HG03432 (cell line): ENCODE measurements around the gene NT5C.

Experiments used
- ATAC-seq: cut with Tn5 transposase; IDR thresholded peaks from one replicate; pipeline ENCODE4 v1.9.1; 2021; ENCODE audit warnings: mild to moderate bottlenecking, moderate library complexity; ENCODE audit not compliant: unreplicated experiment

Gene NT5C

GRCh38 chr17:75093548-75094158 lies 37.9 kb downstream of the NT5C start:
- no peak for ATAC-seq

- ATAC-seq: no peak
Observed at GRCh38 chr17:75091855-75092327, 39.7 kb downstream of the NT5C start.

- ATAC-seq: no peak
Observed at GRCh38 chr17:75090871-75091854, 40.4 kb downstream of the NT5C start.

- no peak for ATAC-seq
Observed at GRCh38 chr17:75088465-75089417, 42.8 kb downstream of the NT5C start.

- no peak for ATAC-seq
Observed at GRCh38 chr17:75087558-75088453, 43.7 kb downstream of the NT5C start, which contains the start of gene SLC16A5. Gene SLC16A5, plus strand, starts transcription at chr17:75087954. Its CDS starts 5,683 bp downstream, at chr17:75093637.

GRCh38 chr17:75087182-75087557 lies 44.4 kb downstream of the NT5C start:
- no peak for ATAC-seq

GRCh38 chr17:75086496-75087181 lies 44.9 kb downstream of the NT5C start:
- ATAC-seq: no peak

GRCh38 chr17:75084039-75084660 lies 47.4 kb downstream of the NT5C start:
- ATAC-seq: no peak

GRCh38 chr17:75082683-75083082 lies 48.9 kb downstream of the NT5C start:
- ATAC-seq: no peak

GRCh38 chr17:75081611-75082540 lies 49.7 kb downstream of the NT5C start:
- no peak for ATAC-seq
